PC-3 (cell line): ENCODE results near the gene INTS6L. TPM values are rescaled to one million over a fixed set of nuclear protein-coding genes. Genes with fewer than 3 reads are reported as not detected.
"Not testable (repeated sequence)": the region's sequence is repeated elsewhere in the genome, so short reads cannot be mapped to it uniquely, and the experiment has no call there.

Source experiments
- ATAC-seq: fragments of 200-7000 bp; cut with Tn5 transposase; 2 replicates; pipeline ENCODE4 v1.9.1; 2020; ENCODE audit warnings: mild to moderate bottlenecking, moderate library complexity
- BruUV-seq: library from RNA; stranded (reverse); fragments of 400-500 nt; replicated peaks from 2 replicates; lab custom pipeline; 2021; lab: Mats Ljungman, UMichigan
- CTCF ChIA-PET: fragments of 300-600 bp; sonication (Branson Sonifier 250); formaldehyde crosslinking; loops from one replicate; lab custom pipeline; 2022; ENCODE audit warnings: antibody characterized with exemption; lab: Charles Lee
- POLR2A ChIA-PET: fragments of 300-600 bp; sonication (Branson Sonifier 250); formaldehyde crosslinking; loops from one replicate; lab custom pipeline; 2022; ENCODE audit warnings: antibody characterized with exemption; ENCODE audit not compliant: unreplicated experiment; lab: Charles Lee
- DNase-seq: peaks from one replicate; pipeline ENCODE4 v3.0.0-alpha.2; 2015
- H2AFZ ChIP-seq: fragments of 300-600 bp; sonication (generic); 2 replicates; pipeline ENCODE4 v1.6.0; 2016; ENCODE audit warnings: antibody characterized with exemption, low read length
- H3F3A ChIP-seq: fragments of 300-600 bp; sonication (generic); one replicate; pipeline ENCODE4 v1.6.0; 2017; ENCODE audit warnings: antibody characterized with exemption, low read length, control low read depth, mild to moderate bottlenecking; ENCODE audit not compliant: unreplicated experiment
- H3K27ac ChIP-seq: fragments of 300-600 bp; sonication (generic); 2 replicates; pipeline ENCODE4 v1.5.1; 2016; ENCODE audit warnings: mild to moderate bottlenecking, low read length
- H3K27me3 ChIP-seq: fragments of 300-600 bp; sonication (generic); 2 replicates; pipeline ENCODE4 v1.6.1; 2016; ENCODE audit warnings: low read length, mixed read lengths
- H3K36me3 ChIP-seq: fragments of 300-600 bp; sonication (generic); 2 replicates; pipeline ENCODE4 v1.6.1; 2016; ENCODE audit warnings: low read depth, mixed run types, low read length, mixed read lengths
- H3K4me1 ChIP-seq: fragments of 300-600 bp; sonication (generic); 2 replicates; pipeline ENCODE4 v1.5.1; 2016; ENCODE audit warnings: low read length; ENCODE audit not compliant: insufficient read depth
- H3K4me2 ChIP-seq: fragments of 300-600 bp; sonication (generic); 2 replicates; pipeline ENCODE4 v1.6.0; 2016; ENCODE audit warnings: low read length
- H3K4me3 ChIP-seq: fragments of 300-600 bp; sonication (generic); 2 replicates; pipeline ENCODE4 v1.5.1; 2016; ENCODE audit warnings: mild to moderate bottlenecking, low read length, mixed read lengths
- H3K79me2 ChIP-seq: fragments of 300-600 bp; sonication (generic); 2 replicates; pipeline ENCODE4 v1.6.1; 2017; ENCODE audit warnings: low read length, mixed read lengths
- H3K9ac ChIP-seq: fragments of 300-600 bp; sonication (generic); 2 replicates; pipeline ENCODE4 v1.6.0; 2016; ENCODE audit warnings: mild to moderate bottlenecking, low read length
- H3K9me2 ChIP-seq: fragments of 300-600 bp; sonication (generic); replicated peaks from 2 replicates; pipeline ENCODE4 v1.6.1; 2016; ENCODE audit warnings: mixed run types, low read length, mixed read lengths
- H3K9me3 ChIP-seq: fragments of 300-600 bp; sonication (generic); 2 replicates; pipeline ENCODE4 v1.6.1; 2016; ENCODE audit warnings: low read length, mixed read lengths
- H4K20me1 ChIP-seq: fragments of 300-600 bp; sonication (generic); 2 replicates; pipeline ENCODE4 v1.6.1; 2016; ENCODE audit warnings: low read length, mixed read lengths
- CTCF ChIP-seq: fragments of 300-600 bp; sonication (generic); conservative IDR thresholded peaks from 2 replicates; pipeline ENCODE4 v1.5.1; 2017; ENCODE audit warnings: antibody characterized with exemption, low read depth, mild to moderate bottlenecking, low read length
- EZH2 ChIP-seq: fragments of 300-600 bp; sonication (generic); IDR thresholded peaks from one replicate; pipeline ENCODE4 v1.6.1; 2017; ENCODE audit warnings: antibody characterized with exemption, mild to moderate bottlenecking, low read length; ENCODE audit not compliant: unreplicated experiment
- EZH2phosphoT487 ChIP-seq: fragments of 300-600 bp; sonication (generic); IDR thresholded peaks from 2 replicates; pipeline ENCODE4 v1.6.1; 2018; ENCODE audit warnings: mild to moderate bottlenecking, antibody characterized with exemption, low read length, borderline replicate concordance
- intact Hi-C: fragments of 100-400 bp; cut with micrococcal nuclease; formaldehyde crosslinking; loops from 2 replicates; pipeline ENCODE4 v1.9.0; 2023
- total RNA-seq: library from RNA; depleted of rRNA; stranded (reverse); fragments of >200 nt; gene quantifications from 2 replicates; pipeline ENCODE4 v1.2.3, GENCODE V29; 2014

INTS6L gene
- total RNA-seq, 1 experiment from 2014 or later: 4.1 TPM

- BruUV-seq: no TSS peak
- Histone ChIP-seq H3K27ac (no peak overlapping the region), H3K9ac (no peak overlapping the region), H2AFZ (no peak overlapping the region), H4K20me1 (no peaks in the 10 kb centered on the region), H3K27me3 (no peaks in the 10 kb centered on the region), H3K9me2 (no peaks in the 10 kb centered on the region), H3K36me3 (no peaks in the 10 kb centered on the region), H3K9me3 (no peaks in the 10 kb centered on the region), H3F3A (no peaks in the 10 kb centered on the region), H3K4me3 (no peak overlapping the region), H3K4me2 (no peak overlapping the region), H3K4me1 (no peaks in the 10 kb centered on the region), H3K79me2 (no peaks in the 10 kb centered on the region)
- CTCF ChIA-PET: no interaction called here
- intact Hi-C loops: no loop called here
- no peak for TF ChIP-seq CTCF
- no peak for TF ChIP-seq EZH2phosphoT487
- no peak for TF ChIP-seq EZH2
- no peak for ATAC-seq
- no peak for DNase-seq
- POLR2A ChIA-PET: no interaction called here
These were observed 64.7 kb downstream of the INTS6L start for GRCh38 chrX:135585153-135585552.

GRCh38 chrX:135591871-135592270, 71.4 kb downstream of the INTS6L start:
- TF ChIP-seq CTCF: no peak
- TF ChIP-seq EZH2: no peak
- no peak for TF ChIP-seq EZH2phosphoT487
- H3K79me2 ChIP-seq: no peaks in the 10 kb centered on the region
- H3K27me3 ChIP-seq: no peaks in the 10 kb centered on the region
- peak; percentile 20 for DNase-seq
- BruUV-seq: no TSS peak
- ATAC-seq: peak; percentile 27; the same call in 1 of the 2 replicates
- H3K4me2 ChIP-seq: no peak overlapping the region
- no peak overlapping the region for H2AFZ ChIP-seq
- no peaks in the 10 kb centered on the region for H4K20me1 ChIP-seq
- no peaks in the 10 kb centered on the region for H3K9me3 ChIP-seq
- no peaks in the 10 kb centered on the region for H3K9me2 ChIP-seq
- H3K36me3 ChIP-seq: no peaks in the 10 kb centered on the region
- H3F3A ChIP-seq: no peaks in the 10 kb centered on the region
- H3K27ac ChIP-seq: no peak overlapping the region
- CTCF ChIA-PET: interaction anchor here (0.5 to 0.6 kb wide), 3 partner anchors 107 to 825 kb away, joined by 3 to 4 read pairs (median 4); no protein-coding TSS in a partner anchor
- no peak overlapping the region for H3K9ac ChIP-seq
- POLR2A ChIA-PET: interaction anchor here (0.5 kb wide), 1 partner anchor 61 kb away, joined by 4 read pairs; no protein-coding TSS in a partner anchor
- H3K4me1 ChIP-seq: no peaks in the 10 kb centered on the region
- intact Hi-C loops: no loop called here
- H3K4me3 ChIP-seq: no peak overlapping the region

- POLR2A ChIA-PET, H3K9me3 ChIP-seq, H3K9me2 ChIP-seq, H3F3A ChIP-seq, H3K4me1 ChIP-seq, DNase-seq, H3K4me2 ChIP-seq, H3K27ac ChIP-seq, CTCF ChIA-PET, BruUV-seq, H4K20me1 ChIP-seq, H3K36me3 ChIP-seq, intact Hi-C loops, H3K9ac ChIP-seq, H2AFZ ChIP-seq, H3K4me3 ChIP-seq, H3K79me2 ChIP-seq, ATAC-seq, H3K27me3 ChIP-seq: not testable (repeated sequence)
These were observed 73.6 kb downstream of the INTS6L start for GRCh38 chrX:135594049-135594448.

- CTCF ChIA-PET: not testable (repeated sequence)
These were observed 74.0 kb downstream of the INTS6L start for GRCh38 chrX:135594453-135594852.

More at GRCh38 chrX:135594453-135594852, 74.0 kb downstream of the INTS6L start:
- H3K9ac ChIP-seq, H3K4me1 ChIP-seq, BruUV-seq, H3K9me2 ChIP-seq, H3K9me3 ChIP-seq, POLR2A ChIA-PET, H3K4me2 ChIP-seq, H2AFZ ChIP-seq, DNase-seq, H3F3A ChIP-seq, H3K27me3 ChIP-seq, H4K20me1 ChIP-seq, H3K79me2 ChIP-seq, intact Hi-C loops, H3K36me3 ChIP-seq, H3K4me3 ChIP-seq, H3K27ac ChIP-seq, ATAC-seq: not testable (repeated sequence)
